A549 treated with dexamethasone at 1 μM for 4 hours (cell line): ENCODE data around the gene MC5R. TPM values are rescaled to one million over a fixed set of nuclear protein-coding genes. Genes with fewer than 3 reads are reported as not detected.

Experiments
- total RNA-seq: library from RNA; stranded (reverse); fragments of 200-300 nt; extraction: Qiagen RNA extraction; gene quantifications from 5 replicates; pipeline ENCODE4 v1.2.3, GENCODE V29; 2022

MC5R gene
- total RNA-seq = not detected in 5 replicates

DNA sequence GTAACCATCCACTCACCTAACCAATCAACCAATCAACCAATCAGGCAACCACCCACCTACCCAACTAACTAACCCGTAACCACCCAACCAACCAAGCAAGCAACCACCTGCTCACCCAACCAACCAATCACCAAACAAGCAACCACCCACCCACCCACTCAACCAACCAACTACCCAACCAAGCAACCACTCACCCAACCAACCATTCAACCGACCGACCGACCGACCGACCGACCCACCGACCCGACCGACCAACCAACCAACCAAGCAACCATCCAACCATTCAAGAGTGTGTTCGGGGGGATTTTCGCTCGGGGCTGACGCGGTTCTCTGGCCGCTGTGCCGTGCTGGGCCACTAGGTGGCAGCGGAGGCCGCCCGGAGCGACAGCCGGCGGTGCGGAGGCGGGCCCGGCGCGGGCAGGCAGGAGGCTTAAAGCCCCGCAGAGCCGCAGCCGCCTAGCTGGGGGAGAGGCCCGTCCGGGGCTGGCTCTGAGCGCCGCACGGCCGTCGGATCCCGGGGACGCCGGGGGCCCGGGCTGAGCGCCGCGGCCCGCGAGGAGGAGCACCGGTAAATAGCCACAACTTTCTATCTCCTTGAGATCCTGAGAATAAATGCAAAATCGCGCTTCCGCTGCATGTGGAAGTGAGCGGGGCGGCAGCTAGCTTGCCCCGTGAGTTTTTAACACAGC is at the start of gene MC5R:
Gene MC5R, plus strand, starts transcription at position 443 of the 689 bp plus-strand sequence. CDS start 1,617 bp downstream, outside the sequence.

Other genes with a start within 250 kb of the MC5R start
- 21.6 to 25.3 TPM (median 22.1 TPM) in 5 replicates for gene FAM210A, start 97.6 kb upstream of the MC5R start, total RNA-seq
- gene RNMT, start 97.5 kb upstream of the MC5R start, total RNA-seq = 16.4 to 21.2 TPM (median 18.7 TPM) in 5 replicates
- gene MC2R, start 91.4 kb downstream of the MC5R start, total RNA-seq = not detected in 5 replicates